RWPE1 (cell line): ENCODE data around the gene POLR2I.

Experiments
- CTCF ChIA-PET: fragments of 350-600 bp; sonication (Branson Sonifier 250); formaldehyde crosslinking; extraction: SDS; loops from one replicate; lab custom pipeline; 2021; lab: Yijun Ruan, JAX
- POLR2A ChIA-PET: fragments of 400-600 bp; formaldehyde crosslinking; extraction: SDS; loops from one replicate; lab custom pipeline; 2020; ENCODE audit warnings: antibody characterized with exemption; ENCODE audit not compliant: low non-redundant PET; lab: Yijun Ruan, JAX
- DNase-seq: peaks from one replicate; pipeline ENCODE4 v3.0.0; 2012; ENCODE audit warnings: low spot score
- H3K27ac ChIP-seq: fragments of 450-650 bp; 2 replicates; pipeline ENCODE4 v1.5.1; 2017
- CTCF ChIP-seq: fragments of 450-650 bp; conservative IDR thresholded peaks from 2 replicates; pipeline ENCODE4 v1.5.1; 2017; ENCODE audit warnings: low read depth, mild to moderate bottlenecking

POLR2I gene

GRCh38 chr19:36115453-36116343, 1.0 kb upstream of the POLR2I start, which contains the start of gene TBCB:
Gene TBCB (plus strand): TSS chr19:36115468. CDS start chr19:36115561, 93 bp downstream.
- POLR2A ChIA-PET, result no interaction called here
- no peak for TF ChIP-seq CTCF
- H3K27ac ChIP-seq, result peak within 1 kb of the TSS; percentile 91
- peak; percentile 66 for DNase-seq
- CTCF ChIA-PET, result interaction anchor here (0.6 to 1.8 kb wide), 3 partner anchors 55 to 793 kb away, joined by 3 to 9 read pairs (median 4); no protein-coding TSS in a partner anchor

- CTCF ChIA-PET, result interaction anchor here (1.0 to 1.8 kb wide), 3 partner anchors 11 to 154 kb away, joined by 3 to 9 read pairs (median 4); no protein-coding TSS in a partner anchor
- DNase-seq, result no peak
- peak overlapping the region; percentile 91 for H3K27ac ChIP-seq
- POLR2A ChIA-PET, result interaction anchor here (0.6 to 0.7 kb wide), 2 partner anchors 23 to 72 kb away, joined by 4 to 7 read pairs; no protein-coding TSS in a partner anchor
- TF ChIP-seq CTCF, result no peak
Observed at GRCh38 chr19:36113894-36114720, 568 bp downstream of the POLR2I start.

DNA sequence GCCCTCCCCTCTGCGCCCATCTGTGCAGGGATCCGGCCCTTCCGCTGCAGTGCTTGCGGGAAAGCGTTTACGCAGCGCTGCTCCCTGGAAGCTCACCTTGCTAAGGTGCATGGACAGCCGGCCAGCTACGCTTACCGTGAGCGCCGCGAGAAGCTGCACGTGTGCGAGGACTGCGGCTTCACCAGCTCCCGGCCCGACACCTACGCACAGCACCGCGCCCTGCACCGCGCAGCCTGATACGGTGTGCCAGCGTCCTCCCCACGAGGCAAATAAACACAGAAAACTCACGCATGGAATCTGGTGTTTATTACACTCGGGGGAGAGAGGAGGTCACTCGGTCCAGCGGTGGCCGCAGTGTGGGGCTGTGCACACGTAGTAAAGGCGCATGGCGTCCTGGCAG, 1.2 kb downstream of the POLR2I start:
- CTCF ChIA-PET, result interaction anchor here (1.0 to 1.8 kb wide), 3 partner anchors 11 to 153 kb away, joined by 3 to 9 read pairs (median 4); no protein-coding TSS in a partner anchor
- no peak for TF ChIP-seq CTCF
- POLR2A ChIA-PET, result interaction anchor here (0.6 kb wide), 1 partner anchor 72 kb away, joined by 7 read pairs; no protein-coding TSS in a partner anchor
- peak overlapping the region; percentile 91 for H3K27ac ChIP-seq
- no peak for DNase-seq

DNA sequence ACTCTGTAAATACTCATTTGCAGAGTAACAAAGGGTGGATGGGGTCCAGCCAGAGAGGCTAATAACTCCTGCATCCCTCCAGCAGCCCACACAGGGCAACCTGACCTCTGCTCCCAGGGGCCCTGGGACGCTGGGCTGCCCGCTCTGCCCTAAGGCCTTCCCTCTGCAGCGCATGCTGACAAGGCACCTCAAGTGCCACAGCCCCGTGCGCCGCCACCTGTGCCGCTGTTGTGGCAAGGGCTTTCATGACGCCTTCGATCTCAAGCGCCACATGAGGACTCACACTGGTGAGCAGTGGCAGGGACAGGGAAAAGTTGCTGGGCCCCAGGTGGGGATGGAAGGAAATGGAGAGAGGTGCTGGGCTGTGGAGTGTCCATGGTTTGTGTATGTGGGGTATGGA, 2.0 kb downstream of the POLR2I start:
- no peak for TF ChIP-seq CTCF
- DNase-seq, result no peak
- CTCF ChIA-PET, result interaction anchor here (1.2 kb wide), 1 partner anchor 152 kb away, joined by 3 read pairs; no protein-coding TSS in a partner anchor
- POLR2A ChIA-PET, result no interaction called here
- H3K27ac ChIP-seq, result no peak overlapping the region

DNA sequence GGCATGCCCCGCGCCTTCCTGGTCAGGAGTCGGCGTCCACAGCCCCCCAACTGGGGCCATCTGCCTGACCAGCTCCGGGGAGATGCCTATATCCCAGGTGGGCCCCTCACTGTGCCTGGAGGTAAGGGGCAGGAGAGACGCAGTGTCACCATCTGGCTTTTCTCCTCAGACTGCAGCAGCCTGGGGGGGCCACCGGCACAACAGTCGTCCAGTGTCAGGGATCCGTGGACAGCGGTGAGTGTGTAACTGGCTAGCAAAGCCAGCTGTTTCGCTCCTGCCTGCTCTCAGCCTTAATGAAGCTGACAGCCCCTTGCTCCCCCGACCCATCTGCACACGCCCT, 3.5 kb downstream of the POLR2I start:
- CTCF ChIA-PET, result no interaction called here
- H3K27ac ChIP-seq, result peak overlapping the region; percentile 18; the same call in 1 of the 2 replicates
- POLR2A ChIA-PET, result no interaction called here
- TF ChIP-seq CTCF, result no peak
- no peak for DNase-seq
